Measurements from ENCODE around the gene MARF1.
A peak's percentile ranks its signal among the peaks of the same experiment; 100 is the strongest.

The MARF1 gene

DNA sequence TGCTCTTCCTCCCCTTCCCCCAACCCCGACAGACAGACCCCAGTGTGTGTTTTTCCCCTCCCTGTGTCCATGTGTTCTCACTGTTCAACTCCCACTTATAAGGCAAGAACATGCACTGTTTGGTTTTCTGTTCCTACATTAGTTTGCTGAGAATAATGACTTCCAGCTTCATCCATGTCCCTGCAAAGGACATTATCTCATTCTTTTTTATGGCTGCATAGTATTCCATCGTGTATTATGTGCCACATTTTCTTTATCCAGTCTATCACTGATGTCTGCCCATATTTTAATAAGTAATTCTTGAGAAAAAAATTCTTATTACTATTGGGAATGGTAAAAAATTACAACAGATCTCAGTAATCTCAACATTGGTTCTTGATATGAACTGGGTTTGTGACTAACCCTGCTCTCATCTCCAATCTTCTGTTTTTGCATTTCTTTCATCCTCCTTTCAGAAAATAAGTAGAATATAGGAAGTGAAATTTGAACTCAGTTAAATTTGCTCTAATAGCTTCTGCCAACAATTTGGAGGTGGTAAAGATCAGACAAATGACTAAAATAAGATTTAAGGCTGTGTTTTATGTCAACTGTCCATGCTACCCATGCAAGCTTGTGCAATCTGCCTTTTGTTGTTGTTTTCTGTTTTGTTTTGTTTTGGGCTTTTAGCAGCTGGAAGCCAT lies 11.1 kb downstream of the MARF1 start:
- intact Hi-C loops (cut with DNase I): no loop called here
- DNase-seq: no peak

DNA sequence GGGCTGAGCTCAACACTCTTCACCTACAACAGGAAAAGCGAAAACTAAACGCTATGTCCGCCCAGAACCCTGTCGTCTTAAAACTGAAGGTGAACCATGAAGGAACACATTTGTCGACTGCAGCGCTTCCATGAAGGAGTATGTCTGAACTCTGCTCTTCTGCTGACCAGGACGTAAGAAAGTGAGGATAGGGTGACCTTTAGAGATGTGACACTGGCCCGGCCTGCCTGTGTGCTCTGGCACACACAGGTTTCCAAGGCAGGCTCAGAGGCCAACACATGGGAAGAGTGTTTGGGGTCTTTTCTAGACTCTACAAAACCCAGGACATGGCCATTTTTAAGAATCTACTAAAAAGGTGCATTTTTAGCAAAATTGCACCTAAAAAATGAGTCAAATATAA lies 21.1 kb downstream of the MARF1 start:
- DNase-seq: peak in 1 of 10 donors; percentile 12
- intact Hi-C loops (cut with DNase I): no loop called here

DNA sequence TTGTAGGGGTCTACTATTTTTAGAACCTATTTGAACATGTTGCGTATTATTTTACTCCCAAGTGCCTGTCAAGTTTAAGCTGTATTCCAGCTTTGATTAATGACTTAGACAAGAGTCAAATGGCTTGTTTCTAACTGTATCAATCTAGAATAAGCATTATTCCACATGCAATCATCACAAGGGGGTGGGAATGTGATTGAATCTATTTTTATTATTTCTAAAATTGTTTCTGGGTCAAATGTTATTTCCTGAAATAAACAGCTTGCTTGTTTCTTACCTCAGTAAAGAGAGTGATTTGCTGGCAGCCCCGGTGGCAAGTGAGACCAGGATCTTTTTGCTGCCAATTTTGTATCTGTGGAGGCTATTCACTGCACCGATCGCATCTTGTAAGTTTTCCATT lies 21.5 kb downstream of the MARF1 start:
- peak in 1 of 10 donors; percentile 27 for DNase-seq

DNA sequence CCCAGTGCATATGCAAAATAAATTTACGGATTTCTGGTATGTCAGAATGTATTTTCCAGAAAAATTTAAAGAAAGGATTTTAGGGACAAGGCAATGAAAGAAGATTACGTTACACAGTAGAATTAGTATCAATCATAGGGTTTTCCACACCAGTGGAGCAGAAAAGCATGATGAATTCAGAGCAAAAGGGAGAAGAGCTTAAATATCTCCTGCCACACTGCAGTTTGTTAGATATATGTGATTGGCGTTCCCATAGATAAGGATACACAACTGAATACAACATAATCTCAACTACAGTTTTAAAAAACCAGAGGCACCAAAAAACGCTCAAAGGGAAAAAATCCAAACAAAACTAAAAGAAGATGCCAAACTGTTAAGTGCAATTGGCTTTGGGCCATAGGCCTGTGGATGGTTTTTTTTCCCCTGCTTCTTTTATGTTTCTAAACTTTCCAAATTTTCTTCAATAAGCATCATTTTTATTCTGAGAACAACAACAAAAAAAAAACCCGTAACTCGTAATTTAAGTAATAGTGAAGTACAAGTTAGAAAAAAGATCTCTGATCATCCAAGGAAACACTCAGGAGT lies 22.3 kb downstream of the MARF1 start:
- DNase-seq: no peak
- intact Hi-C loops (cut with DNase I): no loop called here

More for the DNA sequence above, 21.5 kb downstream of the MARF1 start:
- intact Hi-C loops (cut with DNase I): no loop called here

DNA sequence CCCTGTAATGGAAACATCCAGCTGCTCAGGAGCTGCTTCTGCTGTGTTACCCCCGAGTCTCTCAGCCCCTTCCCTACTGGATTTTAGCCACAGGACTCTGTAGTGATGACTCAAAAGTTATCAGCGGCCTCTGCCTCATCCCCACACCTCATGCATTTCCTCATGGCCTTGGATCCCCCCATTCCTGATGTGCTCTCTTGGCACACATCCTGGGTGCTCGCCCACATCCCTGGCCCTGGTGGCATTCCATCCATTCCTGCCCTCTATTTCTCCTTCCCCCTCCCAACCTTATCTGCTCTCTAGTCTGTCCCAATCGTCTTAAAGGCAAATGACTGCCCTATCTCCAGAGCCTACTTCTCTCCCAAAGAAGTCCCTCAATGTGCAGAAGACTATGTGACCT lies 24.6 kb downstream of the MARF1 start:
- DNase-seq: peak in 1 of 10 donors; percentile 32
- intact Hi-C loops (cut with DNase I): no loop called here

DNA sequence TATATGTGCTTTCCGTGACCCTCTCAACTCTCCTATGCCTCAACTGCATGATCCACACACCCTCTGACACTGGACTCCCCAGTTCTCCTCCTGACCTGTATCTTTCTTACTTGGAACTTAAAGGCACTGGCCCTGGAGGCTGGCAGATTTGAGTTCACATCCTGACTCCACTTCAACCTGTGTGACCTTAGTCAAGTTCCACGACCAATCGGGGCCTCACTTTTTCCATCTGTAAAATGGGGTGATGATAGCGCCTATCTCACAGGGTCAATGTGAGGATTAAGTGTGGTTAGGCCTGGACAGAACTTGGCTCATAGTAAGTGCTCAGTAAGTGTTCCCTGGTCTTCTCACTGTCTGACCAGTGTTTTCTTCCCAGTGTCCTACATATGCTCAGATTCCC lies 25.1 kb downstream of the MARF1 start:
- no peak for DNase-seq
- intact Hi-C loops (cut with DNase I): no loop called here

DNA sequence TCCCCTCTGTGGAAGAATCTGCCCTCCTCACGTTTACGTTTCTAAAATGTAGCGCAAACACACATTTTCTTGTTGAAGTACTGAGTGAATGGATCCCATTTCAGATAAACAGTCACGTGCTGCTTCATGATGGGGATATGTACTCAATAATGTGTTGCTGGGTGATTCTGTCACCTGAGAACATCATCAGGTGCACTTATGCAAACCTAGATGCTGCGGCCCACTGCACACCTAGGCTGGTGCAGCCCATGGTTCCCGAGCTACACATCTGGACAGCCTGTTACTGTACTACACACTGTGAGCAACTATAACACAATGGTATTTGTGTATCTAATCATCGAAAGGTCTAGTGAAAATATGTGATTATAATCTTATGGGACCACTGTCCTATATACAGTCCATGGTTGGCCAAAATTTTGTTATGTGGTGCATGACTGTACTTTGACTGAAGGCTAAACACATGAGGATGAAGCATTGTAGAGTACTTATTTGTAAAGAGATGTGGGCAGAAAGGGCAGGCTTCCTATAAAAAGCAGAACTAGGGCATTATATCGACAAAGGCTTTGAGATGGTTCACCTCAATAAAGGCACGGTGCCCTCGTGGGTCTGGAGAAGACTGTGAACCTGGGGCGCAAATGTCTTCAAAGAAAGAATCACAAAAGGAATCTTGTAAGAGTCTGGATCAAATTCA lies 26.3 kb downstream of the MARF1 start:
- intact Hi-C loops (cut with DNase I): no loop called here
- DNase-seq: peak in 1 of 10 donors; percentile 27

DNA sequence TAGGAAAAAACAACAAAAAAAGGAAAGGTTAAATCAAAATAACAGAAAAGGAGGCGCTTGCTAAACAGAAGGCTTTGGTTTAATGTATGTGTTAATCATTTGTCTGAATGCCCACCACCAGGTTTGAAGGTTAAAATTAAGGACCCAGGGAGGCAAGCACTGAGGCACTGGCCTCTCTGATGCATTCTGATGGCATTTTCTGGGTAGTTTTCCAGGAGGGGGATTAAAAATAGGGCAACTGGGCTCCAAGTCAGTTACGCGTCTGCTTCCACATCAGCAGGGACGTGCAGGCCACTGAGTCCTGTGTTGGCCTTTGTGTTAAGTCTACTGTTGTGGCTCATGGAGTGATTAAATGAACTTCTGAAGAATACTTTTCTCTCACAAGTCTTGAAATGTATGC lies 26.9 kb downstream of the MARF1 start:
- intact Hi-C loops (cut with DNase I): no loop called here
- DNase-seq: no peak

DNA sequence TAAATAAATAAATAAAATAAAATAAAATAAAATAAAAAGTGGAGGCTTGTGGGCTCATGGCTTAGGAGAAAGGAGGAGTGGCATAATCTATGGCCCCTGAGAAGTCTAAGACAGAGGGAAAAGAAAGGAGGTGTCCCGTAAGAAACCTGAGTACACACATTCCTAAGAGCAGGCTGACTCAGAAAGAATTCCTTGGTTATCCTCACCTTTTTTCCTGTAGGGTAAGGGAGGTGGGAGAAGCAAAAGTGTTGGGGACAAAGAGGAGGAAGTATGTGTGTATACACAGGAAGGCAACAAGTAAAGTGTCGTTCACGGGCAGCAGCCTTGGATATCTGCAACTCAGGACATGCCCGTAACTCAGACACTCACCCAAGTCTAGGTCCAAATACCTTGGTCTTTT lies 29.3 kb downstream of the MARF1 start:
- intact Hi-C loops (cut with DNase I): no loop called here
- DNase-seq: peak in 1 of 10 donors; percentile 16

DNA sequence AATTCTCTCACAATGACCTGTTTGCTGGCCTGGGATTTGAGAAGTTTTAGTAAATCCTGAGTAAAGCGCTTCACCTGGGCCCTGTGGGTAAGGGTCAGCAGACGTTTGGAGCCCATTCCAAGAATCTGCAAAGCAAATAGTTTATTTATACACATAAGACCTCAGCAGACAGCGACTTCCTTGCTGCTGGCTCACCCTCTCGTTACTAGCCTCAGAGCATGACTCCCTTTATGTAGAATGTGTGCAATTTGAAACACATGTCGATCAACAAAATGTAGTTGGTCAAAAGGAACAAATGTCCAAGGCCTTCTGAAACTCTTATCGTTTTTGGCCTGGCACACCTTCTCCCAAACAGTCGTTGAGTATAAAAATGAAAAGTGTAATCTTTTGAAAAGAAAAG lies 31.3 kb downstream of the MARF1 start:
- intact Hi-C loops (cut with DNase I): no loop called here
- peak in 1 of 10 donors; percentile 14 for DNase-seq

DNA sequence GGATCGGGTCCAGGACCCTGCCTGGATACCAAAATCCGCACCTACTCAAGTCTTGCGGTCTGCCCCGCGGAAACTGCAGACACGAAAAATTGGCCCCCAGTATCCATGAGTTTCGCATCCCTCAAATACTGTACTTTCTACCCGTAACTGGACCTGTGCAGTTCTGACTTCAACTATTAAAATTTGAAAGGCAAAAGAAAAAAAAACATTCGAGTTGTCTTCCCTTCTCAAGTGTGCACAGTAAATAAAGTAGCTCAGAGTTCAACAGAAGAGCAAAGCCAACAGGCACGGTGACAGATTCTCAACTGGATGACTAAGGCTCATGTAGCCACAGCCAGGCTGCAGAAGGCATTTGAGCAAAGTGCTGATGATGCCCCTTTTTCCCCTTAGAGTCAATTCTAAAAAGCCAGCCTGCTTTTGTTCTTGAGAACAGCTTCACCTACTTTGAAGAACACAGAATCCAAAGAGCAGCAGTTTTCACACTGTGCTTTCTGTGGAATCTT lies 32.5 kb downstream of the MARF1 start:
- peak in 1 of 10 donors; percentile 34 for DNase-seq
- intact Hi-C loops (cut with DNase I): no loop called here

DNA sequence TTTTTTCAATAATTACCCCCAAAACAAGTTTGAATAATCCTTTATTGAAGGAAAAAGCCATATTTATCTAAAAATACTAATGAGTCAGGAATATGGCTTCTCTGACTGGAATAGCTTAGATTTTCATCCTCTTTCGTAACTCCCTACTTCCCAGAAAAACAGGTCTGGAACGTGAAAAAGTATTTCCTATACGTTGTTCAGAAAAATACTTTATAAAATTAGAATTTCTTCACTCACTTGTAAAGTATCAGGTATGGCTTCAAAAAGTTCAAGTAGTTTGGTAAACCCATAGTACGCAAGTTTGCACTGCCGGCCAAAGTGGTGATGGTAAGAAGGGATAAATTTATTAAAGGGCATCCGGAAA lies 33.7 kb downstream of the MARF1 start:
- intact Hi-C loops (cut with DNase I): loop anchor here (10.0 kb wide), 1 partner anchor 96 kb away; no protein-coding TSS in a partner anchor

DNA sequence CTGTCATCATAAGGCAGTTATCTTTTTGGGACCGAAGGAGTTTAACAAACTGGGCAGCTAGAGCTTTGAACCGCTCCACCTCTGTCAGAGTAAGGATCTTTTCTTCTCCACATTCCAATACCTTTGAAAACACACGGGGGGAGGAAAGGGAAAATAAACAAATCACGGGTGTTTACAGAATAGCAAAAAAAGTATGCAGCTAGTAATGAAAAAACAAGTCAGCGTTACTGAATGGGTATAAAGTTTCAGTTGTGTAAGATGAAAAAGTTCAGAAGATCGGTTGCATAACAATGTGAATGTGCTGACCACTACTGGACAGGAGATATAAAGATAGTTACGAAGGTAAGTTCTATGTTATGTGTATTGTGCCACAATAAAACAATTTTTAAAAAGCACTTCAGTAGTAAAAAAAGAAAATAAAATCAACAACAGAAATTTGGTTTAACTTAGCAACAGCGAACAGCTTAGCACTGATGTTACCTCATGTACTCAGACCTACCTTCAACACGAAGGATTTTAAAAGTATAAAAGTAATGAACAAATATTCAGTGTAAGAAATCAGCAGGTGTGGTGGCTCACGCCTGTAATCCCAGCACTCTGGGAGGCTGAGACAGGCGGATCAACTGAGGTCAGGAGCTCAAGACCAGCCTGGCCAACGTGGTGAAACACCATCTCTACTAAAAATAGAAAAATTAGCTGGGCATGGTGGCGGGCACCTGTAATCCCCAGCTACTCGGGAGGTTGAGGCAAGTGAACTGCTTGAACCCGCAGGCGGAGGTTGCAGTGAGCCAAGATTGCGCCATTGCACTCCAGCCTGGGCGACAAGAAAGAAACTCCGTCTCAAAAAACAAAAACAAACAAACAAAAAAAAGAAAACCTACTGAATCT lies 34.3 kb downstream of the MARF1 start:
- peak in 1 of 10 donors; percentile 29 for DNase-seq
- intact Hi-C loops (cut with DNase I): loop anchor here (10.0 kb wide), 1 partner anchor 96 kb away; no protein-coding TSS in a partner anchor

More for the DNA sequence above, 33.7 kb downstream of the MARF1 start:
- no peak for DNase-seq

DNA sequence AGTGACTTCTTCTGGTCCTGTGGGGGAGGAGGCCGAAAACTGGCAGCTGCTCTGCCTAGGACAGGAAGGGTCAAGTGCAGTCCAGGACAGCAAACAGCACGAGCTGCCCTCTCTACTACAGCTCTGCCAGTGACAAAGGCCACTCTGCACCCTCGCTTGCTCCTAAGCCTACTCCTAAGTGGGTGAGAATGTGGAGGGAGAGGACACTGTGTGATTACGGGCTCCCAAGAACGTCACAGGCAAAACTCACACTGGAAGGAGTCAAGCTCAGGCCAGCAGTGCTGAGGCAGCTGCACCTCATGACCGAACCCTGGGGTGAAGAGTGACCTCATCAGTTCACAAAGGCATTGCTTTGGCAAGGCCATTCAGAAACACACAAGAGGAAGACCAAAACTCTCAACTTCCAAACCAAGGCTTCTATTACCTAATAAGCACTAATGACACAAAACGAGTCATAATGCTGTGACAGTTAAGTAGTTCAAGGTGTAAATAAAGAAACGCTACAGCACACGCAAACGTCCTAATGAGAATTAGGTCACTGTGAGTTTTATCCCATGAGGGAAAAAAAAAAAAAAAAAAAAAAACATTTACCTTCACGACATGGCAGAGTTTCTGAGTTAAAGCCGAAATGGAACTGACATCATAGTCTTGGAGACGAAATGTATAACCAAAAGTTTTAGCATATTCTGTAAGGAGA lies 35.1 kb downstream of the MARF1 start:
- intact Hi-C loops (cut with DNase I): loop anchor here (10.0 kb wide), 1 partner anchor 97 kb away; no protein-coding TSS in a partner anchor
- peak in 1 of 10 donors; percentile 75 for DNase-seq

DNA sequence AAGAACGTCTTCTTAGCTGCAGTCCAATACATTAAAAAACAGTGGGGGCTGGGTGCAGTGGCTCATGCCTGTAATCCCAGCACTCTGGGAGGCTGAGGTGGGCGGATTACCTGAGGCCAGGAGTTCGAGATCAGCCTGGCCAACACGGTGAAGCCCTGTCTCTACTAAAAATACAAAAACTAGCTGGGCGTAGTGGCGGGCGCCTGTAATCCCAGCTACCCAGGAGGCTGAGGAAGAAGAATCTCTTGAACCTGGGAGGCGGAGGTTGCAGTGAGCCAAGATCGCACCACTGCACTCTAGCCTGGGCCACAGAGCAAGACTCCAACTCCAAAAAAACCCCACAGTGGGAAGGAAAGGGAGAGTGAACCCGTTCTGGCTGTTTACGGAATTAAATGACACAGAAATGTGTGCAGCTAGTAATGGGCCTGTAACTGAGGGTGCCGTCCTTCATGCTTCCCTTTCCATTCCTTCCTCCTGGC lies 35.7 kb downstream of the MARF1 start:
- intact Hi-C loops (cut with DNase I): loop anchor here (10.0 kb wide), 1 partner anchor 98 kb away; no protein-coding TSS in a partner anchor
- DNase-seq: peak in 1 of 10 donors; percentile 52

DNA sequence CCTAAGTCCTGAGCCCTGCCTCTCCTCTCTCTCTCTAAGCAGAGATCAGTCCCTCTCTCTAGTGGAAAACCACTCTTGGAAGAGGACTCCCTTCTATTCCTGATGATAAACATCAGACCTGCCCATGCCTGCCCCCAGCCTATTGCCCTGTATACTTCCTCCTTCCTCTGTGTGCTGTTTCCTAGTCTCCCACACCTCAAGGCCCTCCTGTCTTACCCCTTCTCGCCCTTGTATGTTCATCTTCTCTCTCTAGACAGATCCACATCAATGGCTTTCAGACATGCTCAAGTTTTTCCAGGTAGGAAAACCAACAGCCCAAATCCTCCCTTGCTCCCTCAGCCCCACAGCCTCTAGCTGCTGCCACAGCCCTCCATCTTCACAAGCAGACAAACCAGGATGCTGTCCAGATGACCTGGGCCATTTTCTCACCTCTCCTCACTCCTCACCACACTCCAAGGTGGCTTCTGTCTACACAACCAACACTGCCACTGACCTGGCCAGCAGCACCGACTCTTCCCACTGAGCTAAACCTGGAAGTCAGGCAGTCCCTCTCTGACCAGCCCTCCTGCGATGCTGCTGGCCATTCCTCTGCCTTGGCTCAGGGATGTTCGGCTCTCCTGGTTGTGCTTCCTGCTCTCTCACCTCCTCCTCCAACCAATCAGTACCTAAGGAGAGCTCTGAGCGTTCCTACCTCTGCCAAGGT lies 36.3 kb downstream of the MARF1 start:
- intact Hi-C loops (cut with DNase I): loop anchor here (10.0 kb wide), 1 partner anchor 98 kb away; no protein-coding TSS in a partner anchor
- peak in 1 of 10 donors; percentile 39 for DNase-seq

DNA sequence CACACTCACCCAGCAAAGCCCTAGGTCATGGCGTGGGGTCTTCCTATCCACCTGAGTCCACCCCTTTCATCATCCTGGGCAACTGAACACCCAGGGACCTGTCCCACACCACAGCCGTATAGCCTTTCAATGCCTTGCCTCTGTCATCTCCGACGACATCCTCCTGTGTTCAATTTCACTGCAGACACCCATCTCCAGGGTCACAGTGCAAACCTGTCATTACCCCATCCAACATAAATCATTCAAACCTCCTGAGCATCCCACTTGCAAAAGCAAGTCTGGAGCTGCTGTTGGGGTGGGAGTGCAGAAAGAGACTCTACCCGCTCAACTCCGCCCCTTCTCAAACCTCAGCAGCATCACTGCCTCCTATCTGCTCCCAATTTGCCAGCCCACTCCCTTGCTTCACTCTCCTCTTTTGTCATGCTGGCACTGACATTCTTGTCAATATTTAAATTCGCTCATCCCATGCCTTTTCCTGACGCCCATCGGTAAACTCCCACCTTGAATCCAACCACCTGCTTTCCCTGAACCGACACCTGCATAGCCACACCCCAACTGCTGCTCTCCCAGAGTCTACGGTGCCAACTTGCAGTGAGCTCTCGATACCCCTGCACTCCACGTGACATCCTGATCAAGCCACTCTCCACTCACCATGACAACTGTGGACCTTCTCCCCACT lies 37.0 kb downstream of the MARF1 start:
- intact Hi-C loops (cut with DNase I): loop anchor here (10.0 kb wide), 1 partner anchor 99 kb away; no protein-coding TSS in a partner anchor
- peak in 1 of 10 donors; percentile 75 for DNase-seq
